Uterus (tissue), 4 donors: Measurements from ENCODE around the gene ROS1. TPM values are rescaled to one million over a fixed set of nuclear protein-coding genes. Genes with fewer than 3 reads are reported as not detected.

Source experiments
- DNase-seq, 2 donors: peaks; one replicate each; pipeline ENCODE4 v3.0.0-alpha.2; 2019 to 2020
- H3K27ac ChIP-seq, 2 donors: fragments of 200-600 bp; sonication (generic); 1 replicate in 1 of 2; 2 replicates in 1 of 2; pipeline ENCODE4 v1.5.1; 2016 to 2018
- H3K27me3 ChIP-seq, 2 donors: fragments of 200-600 bp; sonication (generic); one replicate each; pipeline ENCODE4 v1.5.1; 2018 to 2019; ENCODE audit warnings: control low read depth in 1 of 2
- H3K36me3 ChIP-seq, 2 donors: fragments of 200-600 bp; sonication (generic); one replicate each; pipeline ENCODE4 v1.5.1; 2019; ENCODE audit warnings: control low read depth in 1 of 2
- H3K4me1 ChIP-seq, 2 donors: fragments of 200-600 bp; sonication (generic); one replicate each; pipeline ENCODE4 v1.5.1; 2018 to 2019; ENCODE audit warnings: control low read depth in 1 of 2
- H3K4me3 ChIP-seq, 2 donors: fragments of 200-600 bp; sonication (generic); 1 replicate in 1 of 2; 2 replicates in 1 of 2; pipeline ENCODE4 v1.5.1; 2018 to 2019; ENCODE audit warnings: mild to moderate bottlenecking in 1 of 2
- H3K9me3 ChIP-seq, 2 donors: fragments of 200-600 bp; sonication (generic); one replicate each; pipeline ENCODE4 v1.5.1; 2019; ENCODE audit warnings: control low read depth in 1 of 2
- CTCF ChIP-seq, 4 experiments: fragments of 200-600 bp in 2 of 4; fragments of 450-650 bp in 2 of 4; sonication (generic) in 2 of 4; IDR thresholded peaks; one replicate each; pipeline ENCODE4 v1.5.1; 2016 to 2019; ENCODE audit warnings: antibody characterized with exemption in 4 of 4, mild to moderate bottlenecking in 2 of 4, moderate library complexity in 1 of 4
- POLR2A ChIP-seq, 2 donors: fragments of 450-650 bp; IDR thresholded peaks; one replicate each; pipeline ENCODE4 v1.6.1; 2016; ENCODE audit warnings: antibody characterized with exemption in 2 of 2, mild to moderate bottlenecking in 1 of 2, moderate library complexity in 1 of 2
- intact Hi-C: fragments of 100-400 bp; cut with DNase I; formaldehyde crosslinking; loops from one replicate; pipeline ENCODE4 v1.15.1; 2023; ENCODE audit warnings: low total_unique reads
- total RNA-seq, 4 donors: library from RNA; depleted of rRNA in 3 of 4; stranded (reverse); fragments of >200 nt in 3 of 4; gene quantifications; one replicate each; pipeline versions ENCODE4 v1.1.0 to v1.2.4, GENCODE V29; 2014 to 2023
- donor health status: DM: yes; HTN: yes; CAD: no.

The ROS1 gene
- total RNA-seq, 4 donors from 2014 or later, result 2.0 TPM; not detected in 3

DNA sequence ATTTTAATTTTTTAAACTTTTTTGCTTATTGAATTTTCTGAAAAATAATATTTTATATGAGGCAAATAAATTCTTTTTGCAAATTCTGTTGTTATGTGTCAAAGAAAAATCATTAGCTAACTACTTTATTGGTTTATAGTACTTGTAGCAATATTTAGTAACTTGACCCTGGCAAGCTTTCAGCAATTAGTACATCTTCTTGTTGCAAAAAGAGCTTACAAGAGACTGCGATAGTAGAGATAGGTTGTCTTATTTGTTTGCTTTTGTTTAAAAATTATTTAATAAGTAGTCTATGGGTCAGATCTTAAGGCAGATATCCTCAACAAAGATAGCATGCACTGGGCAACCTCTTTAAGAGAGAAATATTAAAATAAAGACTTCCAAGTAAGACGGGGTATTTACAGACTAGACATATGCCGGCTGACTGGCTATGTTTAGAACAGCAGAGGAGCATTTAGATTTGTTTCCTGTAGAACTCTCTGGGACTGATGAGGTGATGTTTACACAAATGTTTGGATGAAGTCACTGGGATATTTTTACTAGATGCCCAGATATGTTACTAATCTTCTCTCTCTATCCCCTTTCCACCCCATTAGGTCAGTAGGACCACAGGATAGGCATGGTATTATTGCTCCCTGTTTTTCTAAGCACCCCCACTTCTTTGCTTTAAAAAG lies 135.4 kb downstream of the ROS1 start:
- intact Hi-C loops, result no loop called here
- no peaks in the 10 kb centered on the region for H3K27me3 ChIP-seq
- H3K4me3 ChIP-seq, result no peak overlapping the region
- no peak overlapping the region for H3K27ac ChIP-seq
- no peak for TF ChIP-seq POLR2A (IDR thresholded peaks at IDR 0.05)
- TF ChIP-seq CTCF (IDR thresholded peaks at IDR 0.05), result no peak
- no peaks in the 10 kb centered on the region for H3K36me3 ChIP-seq
- H3K9me3 ChIP-seq, result no peaks in the 10 kb centered on the region
- no peak for DNase-seq
- H3K4me1 ChIP-seq, result no peaks in the 10 kb centered on the region

DNA sequence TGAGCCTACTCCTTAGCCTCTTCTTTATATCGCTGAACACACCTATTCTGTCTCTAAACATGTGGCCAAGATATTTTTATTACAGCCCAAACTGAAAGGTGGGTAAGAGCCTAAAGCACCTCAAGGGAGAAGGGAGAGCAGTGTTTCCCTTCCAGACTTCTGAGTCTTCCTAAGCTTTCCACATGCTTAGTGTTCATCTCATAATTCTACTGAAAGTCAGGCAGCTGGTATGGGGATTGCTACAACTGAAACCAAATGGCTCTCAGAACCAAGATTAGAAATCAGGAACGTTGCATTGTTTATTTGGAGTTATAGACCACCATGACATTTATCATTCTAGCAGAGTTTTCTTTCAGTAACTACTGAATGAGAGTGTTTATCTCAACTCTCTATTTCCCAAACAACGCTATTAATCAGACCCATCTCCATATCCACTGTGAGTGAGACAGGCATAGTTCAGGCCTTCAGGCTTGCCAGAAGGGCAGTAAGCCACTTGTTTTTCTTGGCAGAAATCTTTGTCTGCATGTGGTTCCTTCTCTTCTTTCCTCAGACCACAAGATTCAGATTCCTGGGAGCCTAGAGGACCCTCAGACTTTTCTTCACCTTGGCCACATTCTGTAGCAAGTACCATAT lies 137.5 kb downstream of the ROS1 start:
- Histone ChIP-seq H3K4me1 (no peaks in the 10 kb centered on the region), H3K27me3 (no peaks in the 10 kb centered on the region), H3K36me3 (no peaks in the 10 kb centered on the region), H3K27ac (no peak overlapping the region), H3K9me3 (no peaks in the 10 kb centered on the region), H3K4me3 (no peak overlapping the region)
- DNase-seq, result no peak
- intact Hi-C loops, result no loop called here
- TF ChIP-seq CTCF (IDR thresholded peaks at IDR 0.05) (no peak), POLR2A (IDR thresholded peaks at IDR 0.05) (no peak)

DNA sequence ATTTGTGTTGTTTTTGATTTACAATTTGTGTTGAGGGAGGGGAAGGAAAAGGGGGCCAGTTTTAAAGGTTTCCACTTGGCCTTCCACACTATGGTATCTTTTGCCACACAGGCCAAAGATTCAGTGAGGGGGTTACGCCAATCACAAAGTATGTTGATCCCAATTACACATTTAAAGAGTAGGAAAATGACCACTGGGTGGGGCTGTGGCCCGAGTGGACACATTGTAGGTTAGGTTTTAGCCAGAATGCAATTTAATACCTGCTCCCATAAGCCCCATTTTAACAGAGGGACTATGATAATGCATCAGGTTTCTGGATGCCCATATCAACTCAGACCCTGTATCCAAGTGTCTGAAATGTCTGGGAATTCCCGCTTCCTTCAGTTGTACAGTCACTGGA lies 144.8 kb downstream of the ROS1 start:
- intact Hi-C loops, result no loop called here
- H3K4me3 ChIP-seq, result no peak overlapping the region
- DNase-seq, result no peak
- no peaks in the 10 kb centered on the region for H3K9me3 ChIP-seq
- H3K4me1 ChIP-seq, result no peaks in the 10 kb centered on the region
- no peak overlapping the region for H3K27ac ChIP-seq
- no peaks in the 10 kb centered on the region for H3K27me3 ChIP-seq
- H3K36me3 ChIP-seq, result no peaks in the 10 kb centered on the region
- no peak for TF ChIP-seq POLR2A (IDR thresholded peaks at IDR 0.05)
- no peak for TF ChIP-seq CTCF (IDR thresholded peaks at IDR 0.05)

DNA sequence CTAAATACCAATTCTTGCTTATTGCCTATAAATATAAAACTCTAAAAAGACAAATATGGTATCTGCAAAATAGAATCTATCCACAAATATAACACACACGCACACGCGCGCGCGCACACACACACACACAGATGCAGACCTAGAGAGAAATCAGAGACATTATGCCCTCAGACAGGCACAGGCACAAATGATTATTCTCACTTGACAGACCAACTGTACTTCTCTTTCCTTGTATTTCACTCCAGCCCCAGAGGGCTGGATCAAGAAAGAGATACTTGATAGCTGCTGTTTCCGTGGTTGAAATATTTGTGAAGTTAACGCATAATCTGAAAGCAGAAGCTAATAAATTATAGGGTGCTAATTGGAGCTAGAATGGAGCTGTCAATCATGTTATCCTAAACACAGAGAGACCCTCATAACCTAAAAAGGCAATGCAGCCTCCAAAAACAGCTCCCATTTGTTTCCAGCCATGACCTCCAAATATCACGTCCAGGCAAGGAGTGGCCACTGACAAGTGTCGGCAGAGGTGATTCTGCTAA lies 148.9 kb downstream of the ROS1 start:
- Histone ChIP-seq H3K27me3 (peaks cover 0 to 4% of the 10 kb centered on the region in 2 donors), H3K4me1 (no peaks in the 10 kb centered on the region)
- TF ChIP-seq POLR2A (IDR thresholded peaks at IDR 0.05) (no peak), CTCF (IDR thresholded peaks at IDR 0.05) (no peak)

DNA sequence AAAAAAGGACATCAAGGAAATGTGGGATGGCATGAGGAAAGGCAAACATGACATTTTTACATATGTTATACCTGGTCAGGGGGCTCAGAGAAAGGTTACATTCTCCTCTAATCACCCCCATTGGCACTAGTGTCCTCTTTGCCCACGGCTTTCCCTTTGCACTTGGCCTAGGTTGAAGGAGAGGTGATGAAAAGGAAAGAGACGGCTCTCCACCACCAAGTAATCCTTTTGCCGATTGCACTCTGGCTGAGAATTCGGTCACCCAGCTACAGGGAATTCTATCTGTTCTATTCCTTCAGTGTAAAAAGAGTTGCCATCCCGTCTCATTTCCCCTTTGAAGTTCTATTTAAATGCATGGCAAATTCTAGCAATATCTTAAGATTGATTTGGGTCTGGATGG lies 150.0 kb downstream of the ROS1 start:
- intact Hi-C loops, result no loop called here
- Histone ChIP-seq H3K4me3 (no peak overlapping the region), H3K27me3 (peaks cover 0 to 9% of the 10 kb centered on the region in 2 donors), H3K27ac (no peak overlapping the region), H3K36me3 (no peaks in the 10 kb centered on the region), H3K4me1 (no peaks in the 10 kb centered on the region), H3K9me3 (no peaks in the 10 kb centered on the region)
- DNase-seq, result no peak
- TF ChIP-seq CTCF (IDR thresholded peaks at IDR 0.05) (no peak), POLR2A (IDR thresholded peaks at IDR 0.05) (no peak)

More for the DNA sequence above, 148.9 kb downstream of the ROS1 start:
- Histone ChIP-seq H3K4me3 (no peak overlapping the region), H3K36me3 (no peaks in the 10 kb centered on the region), H3K9me3 (no peaks in the 10 kb centered on the region), H3K27ac (no peak overlapping the region)
- no peak for DNase-seq
- intact Hi-C loops, result no loop called here
